Activated T-helper 17 cell treated with anti-CD3 and anti-CD28 coated beads, Interleukin-2, amount 50 U/mL, for 72 hours (primary cell): ENCODE data around the gene POPDC3. TPM values are rescaled to one million over a fixed set of nuclear protein-coding genes. Genes with fewer than 3 reads are reported as not detected.
"Not testable (repeated sequence)": the region's sequence is repeated elsewhere in the genome, so short reads cannot be mapped to it uniquely, and the experiment has no call there.

Source experiments
- ATAC-seq: fragments of 150-1000 bp; cut with Tn5 transposase; replicated peaks from 2 replicates; pipeline ENCODE4 v1.10.0; 2021; ENCODE audit warnings: mild to moderate bottlenecking, moderate library complexity
- H3K27ac Mint-ChIP-seq: one replicate; pipeline ENCODE4 v1.8.0; 2022; ENCODE audit warnings: mixed read lengths
- H3K27me3 Mint-ChIP-seq: one replicate; pipeline ENCODE4 v1.8.0; 2022; ENCODE audit warnings: mixed read lengths
- H3K36me3 Mint-ChIP-seq: one replicate; pipeline ENCODE4 v1.8.0; 2022; ENCODE audit warnings: low read depth, mild to moderate bottlenecking, mixed read lengths
- H3K4me1 Mint-ChIP-seq: one replicate; pipeline ENCODE4 v1.8.0; 2022; ENCODE audit warnings: mixed read lengths
- H3K4me3 Mint-ChIP-seq: one replicate; pipeline ENCODE4 v1.8.0; 2022; ENCODE audit warnings: mild to moderate bottlenecking, mixed read lengths
- H3K9me3 Mint-ChIP-seq: one replicate; pipeline ENCODE4 v1.8.0; 2022; ENCODE audit warnings: mixed read lengths
- total RNA-seq, 2 donors: library from RNA; stranded (reverse); gene quantifications; one replicate each; pipeline ENCODE4 v1.2.3, GENCODE V29; 2022

Gene POPDC3
- total RNA-seq, 2 donors from 2014 or later: 0.24 TPM; not detected in 1

GRCh38 chr6:105186576-105186975 lies 6.8 kb upstream of the POPDC3 start:
- H3K36me3 Mint-ChIP-seq: no peaks in the 10 kb centered on the region
- no peaks in the 10 kb centered on the region for H3K4me1 Mint-ChIP-seq
- no peak overlapping the region for H3K27ac Mint-ChIP-seq
- H3K9me3 Mint-ChIP-seq: no peaks in the 10 kb centered on the region
- ATAC-seq: no peak
- H3K4me3 Mint-ChIP-seq: no peak overlapping the region
- peaks cover 40% of the 10 kb centered on the region for H3K27me3 Mint-ChIP-seq

GRCh38 chr6:105184921-105185320 lies 5.1 kb upstream of the POPDC3 start:
- Mint-ChIP-seq H3K4me1 (peaks cover 4% of the 10 kb centered on the region), H3K27me3 (peaks cover 55% of the 10 kb centered on the region), H3K27ac (no peak overlapping the region), H3K36me3 (no peaks in the 10 kb centered on the region), H3K9me3 (no peaks in the 10 kb centered on the region), H3K4me3 (no peak overlapping the region)
- no peak for ATAC-seq

- no peak overlapping the region for H3K4me3 Mint-ChIP-seq
- H3K4me1 Mint-ChIP-seq: peaks cover 5% of the 10 kb centered on the region
- H3K9me3 Mint-ChIP-seq: no peaks in the 10 kb centered on the region
- H3K27ac Mint-ChIP-seq: no peak overlapping the region
- no peaks in the 10 kb centered on the region for H3K36me3 Mint-ChIP-seq
- no peak for ATAC-seq
- peaks cover 67% of the 10 kb centered on the region for H3K27me3 Mint-ChIP-seq
Measured at GRCh38 chr6:105181981-105182515, 2.2 kb upstream of the POPDC3 start.

- H3K27ac Mint-ChIP-seq: no peak overlapping the region
- no peaks in the 10 kb centered on the region for H3K9me3 Mint-ChIP-seq
- H3K27me3 Mint-ChIP-seq: peaks cover 51% of the 10 kb centered on the region
- H3K4me1 Mint-ChIP-seq: peaks cover 5% of the 10 kb centered on the region
- no peak for ATAC-seq
- H3K4me3 Mint-ChIP-seq: peak overlapping the region; percentile 27
- no peaks in the 10 kb centered on the region for H3K36me3 Mint-ChIP-seq
Measured at GRCh38 chr6:105178636-105179035, 1.2 kb downstream of the POPDC3 start.

- Mint-ChIP-seq H3K9me3 (no peaks in the 10 kb centered on the region), H3K27ac (no peak overlapping the region), H3K4me1 (peaks cover 5% of the 10 kb centered on the region), H3K36me3 (no peaks in the 10 kb centered on the region), H3K27me3 (peaks cover 54% of the 10 kb centered on the region), H3K4me3 (peak overlapping the region; percentile 27)
- peak; percentile 64 for ATAC-seq
Measured at GRCh38 chr6:105178110-105178509, 1.7 kb downstream of the POPDC3 start.

GRCh38 chr6:105177556-105177955 lies 2.3 kb downstream of the POPDC3 start:
- H3K27ac Mint-ChIP-seq: no peak overlapping the region
- peaks cover 5% of the 10 kb centered on the region for H3K4me1 Mint-ChIP-seq
- H3K27me3 Mint-ChIP-seq: peaks cover 50% of the 10 kb centered on the region
- no peaks in the 10 kb centered on the region for H3K9me3 Mint-ChIP-seq
- no peak for ATAC-seq
- no peaks in the 10 kb centered on the region for H3K36me3 Mint-ChIP-seq
- no peak overlapping the region for H3K4me3 Mint-ChIP-seq

- Mint-ChIP-seq H3K4me1 (no peaks in the 10 kb centered on the region), H3K27ac (no peak overlapping the region), H3K4me3 (no peak overlapping the region), H3K9me3 (no peaks in the 10 kb centered on the region), H3K27me3 (peaks cover 32% of the 10 kb centered on the region), H3K36me3 (no peaks in the 10 kb centered on the region)
- peak; percentile 35 for ATAC-seq
Measured at GRCh38 chr6:105174512-105174911, 5.3 kb downstream of the POPDC3 start.

GRCh38 chr6:105172515-105172914 lies 7.3 kb downstream of the POPDC3 start:
- not testable (repeated sequence) for H3K4me3 Mint-ChIP-seq, H3K36me3 Mint-ChIP-seq, H3K4me1 Mint-ChIP-seq, H3K27ac Mint-ChIP-seq, H3K9me3 Mint-ChIP-seq, ATAC-seq
- peaks cover 23% of the 10 kb centered on the region for H3K27me3 Mint-ChIP-seq

GRCh38 chr6:105170059-105170458 lies 9.8 kb downstream of the POPDC3 start:
- H3K9me3 Mint-ChIP-seq: no peaks in the 10 kb centered on the region
- H3K27me3 Mint-ChIP-seq: peaks cover 26% of the 10 kb centered on the region
- H3K27ac Mint-ChIP-seq: no peak overlapping the region
- no peaks in the 10 kb centered on the region for H3K36me3 Mint-ChIP-seq
- no peak overlapping the region for H3K4me3 Mint-ChIP-seq
- ATAC-seq: no peak
- H3K4me1 Mint-ChIP-seq: no peaks in the 10 kb centered on the region

- Mint-ChIP-seq H3K4me1 (no peaks in the 10 kb centered on the region), H3K4me3 (no peak overlapping the region), H3K36me3 (no peaks in the 10 kb centered on the region), H3K27ac (no peak overlapping the region), H3K9me3 (no peaks in the 10 kb centered on the region), H3K27me3 (peaks cover 29% of the 10 kb centered on the region)
- ATAC-seq: no peak
Measured at GRCh38 chr6:105167914-105168313, 11.9 kb downstream of the POPDC3 start.

GRCh38 chr6:105164418-105164817 lies 15.4 kb downstream of the POPDC3 start:
- H3K27me3 Mint-ChIP-seq: peaks cover 34% of the 10 kb centered on the region

GRCh38 chr6:105163183-105163582 lies 16.6 kb downstream of the POPDC3 start:
- Mint-ChIP-seq H3K27me3 (peaks cover 27% of the 10 kb centered on the region), H3K4me3 (no peak overlapping the region), H3K27ac (no peak overlapping the region), H3K4me1 (no peaks in the 10 kb centered on the region), H3K9me3 (no peaks in the 10 kb centered on the region), H3K36me3 (no peaks in the 10 kb centered on the region)
- no peak for ATAC-seq

More at GRCh38 chr6:105164418-105164817, 15.4 kb downstream of the POPDC3 start:
- Mint-ChIP-seq H3K4me1 (no peaks in the 10 kb centered on the region), H3K4me3 (no peak overlapping the region), H3K36me3 (no peaks in the 10 kb centered on the region), H3K27ac (no peak overlapping the region), H3K9me3 (no peaks in the 10 kb centered on the region)
- no peak for ATAC-seq

GRCh38 chr6:105162377-105162776 lies 17.4 kb downstream of the POPDC3 start:
- H3K9me3 Mint-ChIP-seq: no peaks in the 10 kb centered on the region
- no peak for ATAC-seq

GRCh38 chr6:105161421-105161820 lies 18.4 kb downstream of the POPDC3 start:
- ATAC-seq: no peak
- H3K27me3 Mint-ChIP-seq: peaks cover 22% of the 10 kb centered on the region
- no peak overlapping the region for H3K27ac Mint-ChIP-seq
- H3K9me3 Mint-ChIP-seq: no peaks in the 10 kb centered on the region
- H3K4me3 Mint-ChIP-seq: no peak overlapping the region
- no peaks in the 10 kb centered on the region for H3K36me3 Mint-ChIP-seq
- no peaks in the 10 kb centered on the region for H3K4me1 Mint-ChIP-seq

More at GRCh38 chr6:105162377-105162776, 17.4 kb downstream of the POPDC3 start:
- H3K27me3 Mint-ChIP-seq: peaks cover 26% of the 10 kb centered on the region
- H3K36me3 Mint-ChIP-seq: no peaks in the 10 kb centered on the region
- no peak overlapping the region for H3K27ac Mint-ChIP-seq
- no peak overlapping the region for H3K4me3 Mint-ChIP-seq
- no peaks in the 10 kb centered on the region for H3K4me1 Mint-ChIP-seq

GRCh38 chr6:105153676-105154075 lies 26.1 kb downstream of the POPDC3 start:
- Mint-ChIP-seq H3K4me1 (no peaks in the 10 kb centered on the region), H3K27me3 (no peaks in the 10 kb centered on the region), H3K4me3 (no peak overlapping the region), H3K27ac (no peak overlapping the region), H3K36me3 (no peaks in the 10 kb centered on the region), H3K9me3 (no peaks in the 10 kb centered on the region)
- peak; percentile 58 for ATAC-seq

- no peaks in the 10 kb centered on the region for H3K9me3 Mint-ChIP-seq
Measured at GRCh38 chr6:105152880-105153279, 26.9 kb downstream of the POPDC3 start.

More at GRCh38 chr6:105152880-105153279, 26.9 kb downstream of the POPDC3 start:
- Mint-ChIP-seq H3K4me3 (no peak overlapping the region), H3K27ac (no peak overlapping the region), H3K27me3 (no peaks in the 10 kb centered on the region), H3K36me3 (no peaks in the 10 kb centered on the region), H3K4me1 (no peaks in the 10 kb centered on the region)
- ATAC-seq: peak; percentile 60
